GM19099 (cell line): ENCODE results near the gene CDS1.

ENCODE experiments used
- POLR2A ChIP-seq: IDR thresholded peaks from 3 replicates; pipeline ENCODE4 v1.6.1; 2011; ENCODE audit warnings: low read depth; ENCODE audit not compliant: insufficient read length; ENCODE audit errors: extremely low read depth

The CDS1 gene

DNA sequence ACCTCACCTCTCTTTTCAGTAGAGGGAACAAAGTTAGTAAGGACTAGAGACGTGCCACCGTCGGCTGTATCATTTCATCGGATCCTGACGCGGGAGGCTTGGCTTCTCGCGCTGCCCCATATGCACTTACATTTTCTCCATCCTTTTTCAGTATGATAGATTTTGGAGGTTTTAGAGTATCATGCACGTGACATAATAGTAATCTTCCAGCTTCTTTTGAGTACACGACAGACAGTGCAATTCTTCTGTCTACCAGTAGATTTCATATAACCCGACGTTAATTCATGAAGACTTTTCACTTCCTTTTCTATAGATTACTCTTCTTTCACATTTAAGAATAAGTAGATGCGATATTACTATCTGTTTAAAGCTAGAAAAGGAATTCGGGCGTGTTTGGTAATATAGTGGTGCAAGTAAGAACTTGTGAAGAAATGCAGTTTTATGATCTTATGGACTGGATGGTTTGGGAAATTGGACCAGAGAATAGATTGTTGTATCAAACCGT lies 1.0 kb downstream of the CDS1 start:
- TF ChIP-seq POLR2A = no peak

DNA sequence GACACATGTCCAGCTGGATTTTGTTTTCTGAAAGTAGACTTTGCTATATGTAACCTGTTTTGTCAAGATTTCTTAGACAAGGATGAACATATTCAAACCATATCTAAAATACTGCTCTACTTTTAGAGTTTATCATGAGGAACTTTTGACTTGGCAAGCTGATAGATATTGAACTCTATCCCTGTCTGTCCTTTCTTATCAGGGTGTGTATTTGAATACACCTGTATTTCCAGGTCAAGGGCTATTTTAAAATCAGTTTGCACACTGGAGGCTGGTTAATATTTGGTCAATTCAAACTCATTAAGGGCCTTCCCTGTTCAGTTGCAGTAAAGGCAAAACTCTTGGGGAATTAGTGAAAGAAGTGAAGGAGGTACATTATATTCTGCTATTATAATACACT lies 2.3 kb downstream of the CDS1 start:
- TF ChIP-seq POLR2A = no peak

DNA sequence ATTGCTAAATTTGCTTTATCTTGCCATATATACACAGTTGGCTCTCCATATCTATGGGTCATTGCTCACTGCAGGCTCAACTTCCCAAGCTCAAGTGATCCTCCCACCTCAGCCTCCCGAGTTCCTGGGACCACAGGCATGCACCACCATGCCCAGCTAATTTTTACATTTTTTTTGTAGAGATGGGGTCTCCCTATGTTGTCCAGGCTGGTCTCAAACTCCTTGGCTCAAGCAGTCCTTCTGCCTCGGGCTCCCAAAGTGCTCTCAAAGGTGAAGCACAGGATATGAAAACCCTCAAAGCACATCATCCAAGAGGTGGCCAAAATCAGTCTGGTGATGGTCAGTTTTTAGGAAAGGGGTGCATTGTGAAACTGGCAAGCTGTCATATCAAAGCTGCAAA lies 11.8 kb downstream of the CDS1 start:
- TF ChIP-seq POLR2A = no peak

GRCh38 chr4:84596826-84597225 lies 13.9 kb downstream of the CDS1 start:
- TF ChIP-seq POLR2A = no peak

GRCh38 chr4:84597450-84597849 lies 14.5 kb downstream of the CDS1 start:
- TF ChIP-seq POLR2A = no peak

DNA sequence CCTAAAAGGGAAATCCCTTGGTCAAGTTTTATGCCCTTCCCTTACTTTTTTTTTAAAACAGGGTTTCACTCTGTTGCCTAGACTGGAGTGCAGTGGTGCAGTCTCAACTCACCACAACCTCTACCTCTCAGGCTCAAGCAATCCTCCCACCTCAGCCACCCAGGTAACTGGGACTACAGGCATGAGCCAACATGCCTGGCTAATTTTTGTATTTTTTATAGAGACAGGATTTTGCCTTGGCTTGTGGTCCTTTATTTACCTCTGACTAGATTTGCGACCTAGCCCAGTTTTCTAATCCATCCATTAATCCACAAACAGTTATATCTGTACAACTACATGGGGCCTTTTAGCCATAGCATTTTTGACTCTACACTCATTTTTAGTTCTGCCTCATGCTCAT lies 23.7 kb downstream of the CDS1 start:
- TF ChIP-seq POLR2A = no peak

DNA sequence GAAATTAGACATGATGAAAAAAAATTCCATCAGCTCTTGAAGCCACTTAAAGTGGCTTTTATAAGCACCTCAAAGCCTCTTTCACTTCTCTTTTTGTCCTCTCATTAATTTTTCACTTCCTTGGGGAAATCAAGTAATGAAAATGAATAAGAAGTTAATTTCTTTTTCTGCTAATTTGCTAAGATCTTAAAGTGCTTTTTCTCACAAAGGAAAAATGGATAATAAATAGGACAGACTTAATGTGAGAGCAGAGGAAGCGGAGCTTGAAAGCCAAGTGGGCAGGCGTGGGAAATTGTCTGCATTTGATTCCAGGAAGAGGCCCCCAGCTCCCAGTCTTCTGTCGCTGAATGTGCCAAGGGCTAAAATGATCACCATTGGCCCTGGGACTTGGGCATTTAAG lies 28.6 kb downstream of the CDS1 start:
- TF ChIP-seq POLR2A = no peak

DNA sequence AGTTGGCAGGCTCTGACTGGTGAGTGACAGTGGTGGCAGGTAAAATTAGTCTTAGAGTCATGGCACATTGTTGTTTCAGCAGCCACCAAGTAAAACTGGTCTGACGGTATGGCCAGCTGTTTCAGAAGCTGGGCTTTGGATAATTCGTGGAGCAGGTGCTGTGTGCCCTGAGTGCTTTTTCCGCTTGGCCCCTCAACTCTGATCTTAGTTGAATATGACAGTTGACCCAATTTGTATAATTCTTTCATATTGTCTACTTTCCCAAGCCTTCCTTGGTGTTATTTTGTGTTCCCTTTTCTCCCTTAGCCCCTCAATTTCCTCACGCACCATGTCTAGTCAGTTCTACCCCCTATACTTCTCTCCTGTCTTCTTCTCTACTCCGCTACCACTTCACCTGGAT lies 32.0 kb downstream of the CDS1 start:
- TF ChIP-seq POLR2A = no peak

- no peak for TF ChIP-seq POLR2A
Observed at GRCh38 chr4:84615355-84615754, 32.4 kb downstream of the CDS1 start.

DNA sequence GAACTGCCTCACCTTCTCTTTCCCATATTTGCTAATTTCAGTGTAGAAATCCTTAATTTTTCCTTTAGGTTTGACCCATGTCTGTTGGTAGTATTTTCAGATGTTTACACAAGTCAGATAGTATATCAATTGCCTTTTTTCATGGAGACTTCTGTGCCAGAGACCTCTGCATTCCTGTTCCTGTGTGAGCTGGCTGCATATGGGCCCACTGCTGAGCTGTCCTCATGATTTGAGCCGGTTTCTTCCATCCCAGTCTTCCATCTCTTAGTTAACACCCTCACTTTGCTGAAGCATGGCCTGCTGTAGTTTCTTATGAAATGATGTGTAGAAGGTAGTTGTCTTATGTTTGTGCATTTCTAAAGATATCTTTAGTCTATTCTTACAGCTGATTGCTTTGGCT lies 40.0 kb downstream of the CDS1 start:
- TF ChIP-seq POLR2A = no peak

- TF ChIP-seq POLR2A = no peak
Observed at GRCh38 chr4:84623661-84624060, 40.7 kb downstream of the CDS1 start.

GRCh38 chr4:84626673-84627072 lies 43.7 kb downstream of the CDS1 start:
- TF ChIP-seq POLR2A = no peak

- no peak for TF ChIP-seq POLR2A
Observed at GRCh38 chr4:84631573-84631972, 48.6 kb downstream of the CDS1 start.

DNA sequence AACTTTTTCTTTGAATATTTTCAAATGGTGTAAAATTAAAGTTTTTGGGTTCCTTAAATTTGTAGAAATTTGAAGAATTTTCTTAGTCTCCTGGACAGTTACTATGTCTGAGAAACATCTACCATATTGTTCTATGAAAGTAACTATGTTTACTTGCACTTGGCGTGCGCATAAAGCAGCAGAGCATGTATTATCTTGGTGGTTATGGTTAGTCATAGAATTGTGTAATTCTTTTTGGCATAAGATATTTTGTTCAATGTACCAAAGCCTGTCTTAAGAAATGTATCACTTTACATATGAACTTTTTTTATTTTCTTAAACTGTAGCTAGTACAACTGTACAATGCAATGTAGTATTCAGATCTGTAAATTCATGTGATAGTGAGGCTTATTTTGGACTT lies 49.2 kb downstream of the CDS1 start:
- TF ChIP-seq POLR2A = no peak

- TF ChIP-seq POLR2A = no peak
Observed at GRCh38 chr4:84634961-84635360, 52.0 kb downstream of the CDS1 start.

- no peak for TF ChIP-seq POLR2A
Observed at GRCh38 chr4:84638092-84638491, 55.2 kb downstream of the CDS1 start.

DNA sequence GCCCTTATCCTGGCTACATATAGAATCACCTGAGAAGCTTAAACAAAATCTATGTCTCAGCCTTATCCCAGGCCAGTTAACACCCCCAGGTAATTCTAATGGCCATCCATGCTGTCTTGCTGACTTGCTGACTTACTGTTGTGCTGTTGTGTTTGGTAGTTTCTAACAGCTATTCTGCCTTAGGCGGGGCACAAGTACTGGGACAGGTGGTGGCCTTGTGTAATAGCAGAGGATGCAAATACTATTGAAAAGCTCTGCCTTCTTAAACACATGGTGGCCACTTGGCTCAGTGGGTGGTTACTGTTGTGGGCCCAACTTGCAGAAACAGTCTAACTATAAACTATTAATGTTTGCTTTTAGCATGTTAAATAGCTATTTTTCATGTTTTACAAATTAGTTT lies 56.2 kb downstream of the CDS1 start:
- no peak for TF ChIP-seq POLR2A
